Ascending aorta (tissue), 2 donors: ENCODE measurements around the gene LAYN. TPM values are rescaled to one million over a fixed set of nuclear protein-coding genes. Genes with fewer than 3 reads are reported as not detected.

Experiments
- DNase-seq, 2 donors: peaks; one replicate each; pipeline ENCODE4 v3.0.0-alpha.2; 2019; ENCODE audit warnings: low spot score in 2 of 2
- H3K27ac ChIP-seq, 2 donors: fragments of 200-600 bp; sonication (generic); one replicate each; pipeline ENCODE4 v1.5.1; 2016 to 2017; ENCODE audit warnings: mild to moderate bottlenecking in 1 of 2
- H3K27me3 ChIP-seq: fragments of 200-600 bp; sonication (generic); one replicate; pipeline ENCODE4 v1.5.1; 2017
- H3K36me3 ChIP-seq, 2 donors: fragments of 200-600 bp; sonication (generic); one replicate each; pipeline ENCODE4 v1.5.1; 2016
- H3K4me1 ChIP-seq, 2 donors: fragments of 200-600 bp; sonication (generic); one replicate each; pipeline ENCODE4 v1.5.1; 2016 to 2017; ENCODE audit warnings: mild to moderate bottlenecking in 1 of 2
- H3K4me3 ChIP-seq, 2 donors: fragments of 200-600 bp; sonication (generic); one replicate each; pipeline ENCODE4 v1.5.1; 2016 to 2017; ENCODE audit warnings: mild to moderate bottlenecking in 1 of 2
- H3K9me3 ChIP-seq, 2 donors: fragments of 200-600 bp; sonication (generic); one replicate each; pipeline ENCODE4 v1.5.1; 2016
- CTCF ChIP-seq, 3 experiments: fragments of 200-600 bp in 2 of 3; fragments of 450-650 bp in 1 of 3; sonication (generic) in 2 of 3; IDR thresholded peaks; one replicate each; pipeline ENCODE4 v1.5.1; 2016 to 2019; ENCODE audit warnings: antibody characterized with exemption in 3 of 3, mild to moderate bottlenecking in 1 of 3, moderate library complexity in 1 of 3
- intact Hi-C: fragments of 100-400 bp; cut with DNase I; formaldehyde crosslinking; loops from one replicate; pipeline ENCODE4 v1.15.1; 2023
- total RNA-seq: library from RNA; depleted of rRNA; stranded (reverse); fragments of >200 nt; gene quantifications from one replicate; pipeline ENCODE4 v1.1.0, GENCODE V29; 2016

The LAYN gene
- total RNA-seq, 1 donor from 2014 or later = 27.2 TPM

- Histone ChIP-seq H3K9me3 (no peaks in the 10 kb centered on the region), H3K27me3 (no peaks in the 10 kb centered on the region), H3K36me3 (no peaks in the 10 kb centered on the region), H3K4me1 (peaks cover 0 to 8% of the 10 kb centered on the region in 2 donors), H3K4me3 (peak overlapping the region; percentile 84 to 98), H3K27ac (peak overlapping the region; percentile 90 to 96)
- no peak for TF ChIP-seq CTCF (IDR thresholded peaks at IDR 0.05)
- intact Hi-C loops = loop anchor here (5.0 kb wide), 2 partner anchors 36 to 114 kb away; no protein-coding TSS in a partner anchor
- no peak for DNase-seq
Observed at GRCh38 chr11:111603611-111604130, 63.2 kb downstream of the LAYN start.

GRCh38 chr11:111604392-111605009, 64.0 kb downstream of the LAYN start:
- no peak for DNase-seq
- Histone ChIP-seq H3K36me3 (no peaks in the 10 kb centered on the region), H3K27ac (no peak overlapping the region), H3K4me3 (peak overlapping the region; percentile 84 to 98), H3K27me3 (no peaks in the 10 kb centered on the region), H3K4me1 (peaks cover 0 to 8% of the 10 kb centered on the region in 2 donors), H3K9me3 (no peaks in the 10 kb centered on the region)
- TF ChIP-seq CTCF (IDR thresholded peaks at IDR 0.05) = peak; percentile 33 to 56 (median 47)
- intact Hi-C loops = loop anchor here (5.0 kb wide), 2 partner anchors 37 to 113 kb away; no protein-coding TSS in a partner anchor

GRCh38 chr11:111605681-111606080, 65.2 kb downstream of the LAYN start:
- no peaks in the 10 kb centered on the region for H3K9me3 ChIP-seq
- no peak for TF ChIP-seq CTCF (IDR thresholded peaks at IDR 0.05)
- no peaks in the 10 kb centered on the region for H3K36me3 ChIP-seq
- H3K27me3 ChIP-seq = no peaks in the 10 kb centered on the region
- H3K4me1 ChIP-seq = peaks cover 0 to 8% of the 10 kb centered on the region in 2 donors
- intact Hi-C loops = no loop called here
- no peak for DNase-seq
- H3K4me3 ChIP-seq = no peak overlapping the region
- H3K27ac ChIP-seq = no peak overlapping the region

- Histone ChIP-seq H3K27ac (no peak overlapping the region), H3K27me3 (no peaks in the 10 kb centered on the region), H3K36me3 (no peaks in the 10 kb centered on the region), H3K9me3 (no peaks in the 10 kb centered on the region), H3K4me3 (no peak overlapping the region), H3K4me1 (peaks cover 0 to 3% of the 10 kb centered on the region in 2 donors)
- intact Hi-C loops = no loop called here
- no peak for TF ChIP-seq CTCF (IDR thresholded peaks at IDR 0.05)
- no peak for DNase-seq
Observed at GRCh38 chr11:111606986-111607385, 66.5 kb downstream of the LAYN start.

- Histone ChIP-seq H3K27me3 (no peaks in the 10 kb centered on the region), H3K27ac (no peak overlapping the region), H3K9me3 (no peaks in the 10 kb centered on the region), H3K4me3 (no peak overlapping the region), H3K36me3 (no peaks in the 10 kb centered on the region), H3K4me1 (peaks cover 0 to 3% of the 10 kb centered on the region in 2 donors)
- TF ChIP-seq CTCF (IDR thresholded peaks at IDR 0.05) = no peak
- intact Hi-C loops = no loop called here
- DNase-seq = no peak
Observed at GRCh38 chr11:111607751-111608150, 67.2 kb downstream of the LAYN start.

Other genes with a start within 250 kb of the LAYN start
- not detected for gene POU2AF3, start 242.2 kb upstream of the LAYN start, total RNA-seq
- 0.11 TPM for gene POU2AF1, start 161.4 kb upstream of the LAYN start, total RNA-seq
- not detected for gene BTG4, start 28.3 kb upstream of the LAYN start, total RNA-seq
- gene HOATZ, start 25.9 kb upstream of the LAYN start, total RNA-seq = not detected
- gene SIK2, start 61.7 kb downstream of the LAYN start, total RNA-seq = 8.2 TPM
- gene PPP2R1B, start 225.7 kb downstream of the LAYN start, total RNA-seq = 7.7 TPM